ENCODE measurements around the gene COPE.
"Not testable (repeated sequence)": the region's sequence is repeated elsewhere in the genome, so short reads cannot be mapped to it uniquely, and the experiment has no call there.

The COPE gene

GRCh38 chr19:18910801-18911436, 8.3 kb downstream of the COPE start:
- DNase-seq (ENCODE audit: insufficient read length, low spot score) = no peak
- FAIRE-seq = no peak

- FAIRE-seq = no peak
These were observed 9.2 kb downstream of the COPE start for GRCh38 chr19:18910010-18910409.

GRCh38 chr19:18908917-18909619, 10.1 kb downstream of the COPE start:
- FAIRE-seq (no peak), DNase-seq (ENCODE audit: insufficient read length, low spot score) (no peak)

More at GRCh38 chr19:18910010-18910409, 9.2 kb downstream of the COPE start:
- DNase-seq (ENCODE audit: insufficient read length, low spot score) = no peak

- no peak for FAIRE-seq
These were observed 12.3 kb downstream of the COPE start for GRCh38 chr19:18906605-18907519.

GRCh38 chr19:18905513-18906236, 13.5 kb downstream of the COPE start:
- DNase-seq (ENCODE audit: insufficient read length, low spot score) (no peak), FAIRE-seq (no peak)

More at GRCh38 chr19:18906605-18907519, 12.3 kb downstream of the COPE start:
- no peak for DNase-seq (ENCODE audit: insufficient read length, low spot score)

- DNase-seq (ENCODE audit: insufficient read length, low spot score) (no peak), FAIRE-seq (no peak)
These were observed 14.1 kb downstream of the COPE start for GRCh38 chr19:18905058-18905456.

- no peak for DNase-seq (ENCODE audit: insufficient read length, low spot score)
- FAIRE-seq = no peak
These were observed 14.7 kb downstream of the COPE start for GRCh38 chr19:18904334-18905057.

GRCh38 chr19:18903156-18904037, 15.8 kb downstream of the COPE start:
- DNase-seq (ENCODE audit: insufficient read length, low spot score) = no peak
- FAIRE-seq = no peak

GRCh38 chr19:18902519-18902918, 16.7 kb downstream of the COPE start:
- not testable (repeated sequence) for DNase-seq (ENCODE audit: insufficient read length, low spot score); FAIRE-seq

- FAIRE-seq (no peak), DNase-seq (ENCODE audit: insufficient read length, low spot score) (no peak)
These were observed 17.7 kb downstream of the COPE start for GRCh38 chr19:18901491-18901890.

GRCh38 chr19:18900700-18901481, 18.3 kb downstream of the COPE start:
- FAIRE-seq (no peak), DNase-seq (ENCODE audit: insufficient read length, low spot score) (no peak)

GRCh38 chr19:18899624-18900560, 19.3 kb downstream of the COPE start:
- DNase-seq (ENCODE audit: insufficient read length, low spot score) = no peak
- no peak for FAIRE-seq

- no peak for DNase-seq (ENCODE audit: insufficient read length, low spot score)
- no peak for FAIRE-seq
These were observed 20.4 kb downstream of the COPE start for GRCh38 chr19:18898607-18899408.

GRCh38 chr19:18898081-18898606, 21.0 kb downstream of the COPE start:
- FAIRE-seq (no peak), DNase-seq (ENCODE audit: insufficient read length, low spot score) (no peak)

- FAIRE-seq = no peak
- no peak for DNase-seq (ENCODE audit: insufficient read length, low spot score)
These were observed 21.8 kb downstream of the COPE start for GRCh38 chr19:18897094-18898029.

Data from GM19239 (cell line).